ENCODE data around the gene SCIMP. TPM values are rescaled to one million over a fixed set of nuclear protein-coding genes. Genes with fewer than 3 reads are reported as not detected.
"Not testable (repeated sequence)": the region's sequence is repeated elsewhere in the genome, so short reads cannot be mapped to it uniquely, and the experiment has no call there.

SCIMP gene
- total and polyA plus RNA-seq, 2 of the 4 experiments (the other 2 are of a cell fraction) = not detected

DNA sequence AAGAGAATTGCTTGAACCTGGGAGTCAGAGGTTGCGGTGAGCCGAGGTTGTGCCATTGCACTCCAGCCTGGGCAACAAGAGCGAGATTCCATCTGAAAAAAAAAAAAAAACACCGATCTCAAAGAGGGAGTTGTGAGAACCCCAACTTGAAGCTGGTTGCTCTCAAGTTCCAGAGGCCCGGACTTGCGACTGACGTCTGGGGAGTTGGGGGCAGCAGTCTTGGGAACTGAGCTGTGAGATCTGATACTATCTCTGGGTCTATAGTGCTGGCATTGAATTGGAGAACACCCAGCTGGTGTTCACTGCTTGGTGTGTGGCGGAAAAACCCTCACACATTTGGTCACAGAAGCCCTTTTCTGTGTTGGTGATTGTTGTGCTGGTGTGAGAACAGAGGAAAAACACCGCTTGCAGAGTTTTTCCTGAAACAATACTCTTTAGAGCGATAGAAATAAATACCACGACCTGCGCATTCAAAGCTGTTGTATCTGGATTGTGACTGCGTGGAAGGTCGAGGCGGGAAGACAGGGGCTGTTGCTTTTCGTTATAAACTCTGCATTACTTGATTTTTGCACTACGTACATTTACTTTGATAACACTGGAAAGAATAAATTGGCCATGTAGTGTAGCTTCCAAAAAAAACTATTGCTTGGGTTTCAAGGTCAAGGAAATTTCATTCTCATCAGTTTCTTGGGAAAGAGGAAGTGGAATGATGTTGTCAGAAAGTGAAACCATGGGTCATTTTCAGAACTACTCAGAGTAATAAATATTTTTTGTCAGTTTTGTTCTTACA lies 8.8 kb downstream of the SCIMP start (continued):
- no peak for TF ChIP-seq MXI1 (IDR thresholded peaks at IDR 0.05; ENCODE audit: borderline replicate concordance, low read depth, low read length)

DNA sequence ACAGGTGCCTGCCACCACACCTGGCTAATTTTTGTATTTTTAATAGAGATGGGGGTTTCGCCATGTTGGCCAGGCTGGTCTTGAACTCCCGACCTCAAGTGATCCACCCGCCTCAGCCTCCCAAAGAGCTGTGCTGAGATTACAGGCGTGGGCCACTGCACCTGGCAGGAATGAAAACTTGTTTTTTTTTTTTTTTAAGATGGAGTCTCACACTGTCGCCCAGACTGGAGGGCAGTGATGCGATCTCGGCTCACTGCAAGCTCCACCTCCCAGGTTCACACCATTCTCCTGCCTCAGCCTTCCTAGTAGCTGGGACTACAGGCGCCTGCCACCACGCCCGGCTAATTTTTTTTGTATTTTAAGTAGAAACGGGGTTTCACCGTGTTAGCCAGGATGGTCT lies 12.7 kb downstream of the SCIMP start:
- H2BK20ac ChIP-seq (ENCODE audit: low read depth, low read length); H4K8ac ChIP-seq (ENCODE audit: low read depth in 2 of 2, low read length in 2 of 2); H3K9ac ChIP-seq (ENCODE audit: low read depth, low read length); BruUV-seq (replicated peaks); POLR2A ChIA-PET (ENCODE audit: unreplicated experiment); H4K20me1 ChIP-seq (ENCODE audit: insufficient read depth, low read length); H3K27ac ChIP-seq (ENCODE audit: insufficient read depth, low read length); H2BK120ac ChIP-seq (ENCODE audit: low read depth, low read length); DNase-seq; ATAC-seq (ENCODE audit: low read depth); H2AFZ ChIP-seq (replicated peaks; ENCODE audit: low read length, poor library complexity); H4K5ac ChIP-seq (ENCODE audit: low read depth, low read length); H3K79me1 ChIP-seq (ENCODE audit: low read depth in 1 of 2, low read length in 2 of 2); H3K9me1 ChIP-seq (ENCODE audit: insufficient read depth, low read length); H2BK15ac ChIP-seq (ENCODE audit: low read depth, low read length); H3K18ac ChIP-seq (ENCODE audit: low read depth, low read length); H3K4me1 ChIP-seq (ENCODE audit: control insufficient read depth, insufficient read depth, low read length); H3K4me2 ChIP-seq (ENCODE audit: low read depth, low read length); in situ Hi-C loops (cut with MboI; ENCODE audit: low sequenced_read_pairs); CTCF ChIA-PET; H3K56ac ChIP-seq (ENCODE audit: extremely low read depth, insufficient read depth, low read length); H3K4me3 ChIP-seq (ENCODE audit: insufficient read depth, low read depth, low read length); intact Hi-C loops (cut with micrococcal nuclease); H3K4ac ChIP-seq (ENCODE audit: low read depth, low read length); dilution Hi-C loops (cut with HindIII; ENCODE audit: low sequenced_read_pairs, unreplicated experiment); H2BK5ac ChIP-seq (ENCODE audit: low read depth, low read length, poor library complexity, severe bottlenecking); H3K23ac ChIP-seq (ENCODE audit: low read depth, low read length); H3K36me3 ChIP-seq (ENCODE audit: control insufficient read depth, insufficient read depth, low read length); H3K9me3 ChIP-seq (ENCODE audit: control insufficient read depth, insufficient read depth, low read length); H3K14ac ChIP-seq (replicated peaks; ENCODE audit: low read depth, low read length); H2AK5ac ChIP-seq (ENCODE audit: low read depth, low read length); H2AK9ac ChIP-seq (replicated peaks; ENCODE audit: low read depth, low read length, poor library complexity); H3K27me3 ChIP-seq (ENCODE audit: control insufficient read depth, insufficient read depth, low read length); H4K91ac ChIP-seq (ENCODE audit: insufficient read depth, low read depth, low read length): not testable (repeated sequence)
- 100% methylated on average over 2 of the region's 12 CpGs; no CpG with 5 or more reads in 1 of the 2 experiments for WGBS, 2 experiments (ENCODE audit: extremely low coverage in 2 of 2, insufficient read length in 1 of 2)

Measured in IMR-90 (cell line).